NCI-H526 (cell line): ENCODE results near the gene PGM1.

Experiments
- DNase-seq, 2 experiments: peaks; one replicate each; lab custom pipeline; 2025; lab: John Stamatoyannopoulos, UW

The PGM1 gene

DNA sequence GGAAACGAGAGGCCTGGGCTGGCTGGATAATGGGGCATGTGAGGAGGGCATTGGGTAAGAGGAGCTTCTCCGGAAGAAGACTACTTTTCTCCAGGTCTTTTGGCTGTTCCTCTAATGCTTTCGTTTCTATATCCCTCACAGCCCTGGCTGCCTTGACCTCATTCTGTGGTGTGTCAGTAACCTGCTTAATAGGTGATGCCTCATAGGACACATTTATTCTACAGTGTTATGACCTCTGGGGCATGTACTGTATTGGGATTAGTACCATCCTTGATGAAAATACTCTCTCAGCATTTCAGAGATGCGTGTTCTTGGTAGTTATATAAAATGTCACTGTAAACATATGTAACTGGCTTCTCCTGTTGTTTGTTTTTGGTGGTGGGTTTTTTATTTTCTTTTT is 40.1 kb downstream of the PGM1 start:
- no peak for DNase-seq

DNA sequence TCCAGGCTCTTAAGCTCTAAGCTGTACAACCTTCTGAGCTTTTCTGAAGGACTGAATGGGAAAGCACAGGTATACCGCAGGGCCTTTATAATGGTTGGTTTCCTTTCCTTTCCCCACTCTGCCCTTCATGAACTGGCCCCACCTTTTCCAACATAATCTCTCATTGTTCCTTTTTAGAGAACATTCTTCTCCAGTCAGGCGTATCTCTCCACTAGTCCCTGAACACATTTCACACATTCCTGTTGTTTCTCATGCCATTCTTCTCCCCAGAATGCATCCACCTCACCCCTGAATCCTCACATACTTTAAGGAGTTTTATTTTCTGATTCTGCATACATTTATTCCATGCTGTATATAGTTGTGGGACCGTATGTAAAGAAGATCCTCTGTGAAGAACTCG is 41.3 kb downstream of the PGM1 start:
- no peak for DNase-seq

DNA sequence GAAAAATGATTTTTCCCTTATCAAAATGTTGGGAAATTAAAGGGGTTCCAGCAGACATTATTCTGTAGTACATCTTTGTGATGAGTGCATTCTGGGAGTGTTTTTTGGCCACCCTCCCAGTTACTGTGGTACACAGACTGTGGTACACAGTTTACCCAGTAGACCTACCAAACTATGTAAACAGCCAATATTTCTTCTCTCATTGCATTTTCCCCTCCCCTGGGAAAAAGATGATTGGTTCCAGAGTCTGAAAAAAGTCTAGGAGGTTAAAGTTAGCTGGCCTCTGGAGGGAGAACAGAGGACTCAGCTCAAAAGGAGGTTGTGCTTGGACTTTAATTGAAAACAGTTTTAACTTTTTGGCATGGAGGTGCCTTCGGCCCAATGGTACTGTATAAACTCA is 42.5 kb downstream of the PGM1 start:
- no peak for DNase-seq

DNA sequence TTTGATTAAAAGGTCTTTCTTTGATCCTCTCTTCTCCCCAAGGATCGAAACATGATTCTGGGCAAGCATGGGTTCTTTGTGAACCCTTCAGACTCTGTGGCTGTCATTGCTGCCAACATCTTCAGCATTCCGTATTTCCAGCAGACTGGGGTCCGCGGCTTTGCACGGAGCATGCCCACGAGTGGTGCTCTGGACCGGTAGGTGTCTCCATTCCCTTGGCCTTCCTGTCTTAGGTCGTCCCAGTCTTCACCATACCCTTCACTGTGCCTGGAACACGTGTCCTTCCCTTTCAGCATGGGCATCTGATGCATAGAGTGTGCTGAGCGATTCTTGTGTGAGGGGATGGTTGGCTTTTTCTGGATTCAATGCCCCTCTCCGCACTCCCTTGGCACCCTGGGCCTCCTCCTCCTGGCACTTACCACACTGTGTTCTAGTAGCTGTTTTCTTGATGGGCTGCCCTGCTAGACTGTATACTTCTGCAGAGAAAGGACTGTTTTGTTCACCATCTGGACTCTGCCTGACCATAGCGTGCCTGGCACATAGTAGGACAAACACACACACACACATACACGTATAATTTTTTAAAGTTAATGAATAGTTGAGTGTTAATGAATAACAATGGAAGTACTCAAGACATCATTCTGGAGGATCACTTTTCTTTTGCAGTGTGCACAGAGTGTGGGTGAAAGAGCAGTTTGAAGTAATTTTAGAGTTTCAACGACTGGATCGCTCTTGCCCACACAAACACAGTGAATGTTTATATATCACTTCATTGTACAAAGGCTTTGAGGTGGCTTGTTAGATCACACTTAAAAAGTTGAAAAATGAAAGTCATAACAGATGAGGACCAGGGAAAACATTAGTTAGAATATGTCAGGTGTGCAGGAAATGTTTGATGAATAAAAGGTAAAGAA is 43.2 kb downstream of the PGM1 start:
- no peak for DNase-seq

DNA sequence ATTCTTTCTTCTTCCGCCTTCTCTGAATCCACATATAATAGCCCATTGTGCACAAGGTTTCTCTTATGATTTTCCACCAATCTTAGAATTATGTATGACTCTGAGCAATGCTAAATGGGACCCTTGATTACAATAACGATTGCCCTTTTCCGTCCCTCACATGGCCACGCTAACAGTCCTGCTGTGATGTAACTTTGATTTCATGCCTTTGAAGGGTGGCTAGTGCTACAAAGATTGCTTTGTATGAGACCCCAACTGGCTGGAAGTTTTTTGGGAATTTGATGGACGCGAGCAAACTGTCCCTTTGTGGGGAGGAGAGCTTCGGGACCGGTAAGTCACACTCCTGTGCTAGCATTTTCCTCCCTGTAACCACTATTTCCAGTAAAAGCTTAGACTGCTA is 45.3 kb downstream of the PGM1 start:
- DNase-seq = no peak

DNA sequence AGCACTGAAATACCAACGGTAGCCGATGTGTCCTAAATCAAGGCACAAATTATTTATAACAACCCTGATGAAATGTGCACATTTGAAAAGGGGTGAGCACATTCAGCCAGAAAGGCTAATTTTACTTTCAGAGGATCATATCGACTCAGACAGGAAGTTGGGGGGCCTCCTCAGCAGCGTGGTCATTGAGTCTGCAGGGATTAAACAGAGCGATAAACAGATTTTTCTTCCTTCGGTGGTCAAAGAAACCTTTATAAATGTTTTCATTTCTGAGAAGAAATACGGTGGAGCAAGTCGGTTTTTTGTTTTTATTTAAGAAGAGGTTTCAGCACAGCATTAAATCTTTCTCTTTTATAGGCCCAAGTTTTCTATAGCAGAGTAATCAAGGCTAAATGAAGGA is 45.7 kb downstream of the PGM1 start:
- no peak for DNase-seq

DNA sequence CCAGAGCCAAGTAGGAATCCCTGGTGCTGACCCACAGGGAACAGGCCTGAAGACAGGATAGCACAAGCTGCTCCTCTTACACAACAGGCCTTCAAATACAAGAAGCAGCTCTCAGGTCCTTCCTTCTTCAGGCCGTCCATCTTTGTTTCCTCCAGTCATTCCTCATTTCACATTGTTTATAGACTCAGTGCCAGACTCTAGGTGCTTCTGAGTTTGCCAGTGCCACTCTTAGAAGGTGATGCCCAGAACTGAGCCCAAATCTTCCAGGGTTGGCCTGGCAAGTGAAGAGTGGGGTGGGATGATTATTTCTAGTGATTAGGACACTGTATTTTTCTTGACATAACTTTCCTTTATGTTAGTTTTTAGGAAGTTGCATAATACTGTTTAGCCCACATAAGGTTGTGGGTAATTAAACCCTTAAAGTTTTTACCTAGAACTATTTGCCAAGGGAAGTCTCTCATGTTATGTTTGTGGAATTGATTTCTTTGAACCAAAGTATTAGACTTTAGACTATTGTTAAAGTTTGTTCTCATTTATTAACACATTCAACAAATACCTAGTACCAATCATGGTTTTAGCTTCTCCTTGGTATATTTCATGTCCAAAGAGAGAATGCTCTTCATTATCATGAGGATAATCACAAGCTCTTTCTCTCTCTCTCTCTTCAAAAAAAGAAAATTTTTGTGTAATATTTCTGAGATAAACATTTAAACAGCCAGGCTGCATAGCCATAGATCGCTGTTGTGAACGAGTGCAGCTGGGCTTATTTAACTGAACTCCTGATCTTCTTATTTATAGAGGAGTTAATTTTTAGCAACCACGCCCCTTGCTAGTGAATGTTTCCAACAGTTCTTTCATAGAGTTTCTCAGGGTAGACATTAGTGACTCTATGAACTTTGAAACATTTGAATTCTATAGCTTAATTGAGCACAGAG is 47.7 kb downstream of the PGM1 start:
- no peak for DNase-seq

DNA sequence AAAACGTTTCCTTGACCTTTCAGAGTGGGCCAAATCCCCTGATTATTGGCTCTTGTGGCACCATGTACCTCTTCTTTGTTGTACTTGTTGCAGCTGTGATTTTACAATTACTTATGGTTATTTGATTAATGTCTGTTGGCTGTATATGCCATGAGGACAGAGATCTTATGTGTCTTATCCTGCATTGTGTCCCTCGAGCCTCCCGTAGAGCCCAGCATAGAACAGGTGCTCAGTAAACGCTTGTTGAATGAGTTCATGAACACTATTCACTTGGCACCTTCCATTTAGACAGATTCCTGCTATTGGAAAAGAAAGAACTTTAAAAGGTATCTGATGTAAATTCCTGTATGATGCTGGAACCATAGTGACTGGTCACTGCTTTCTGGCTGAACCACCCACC is 48.4 kb downstream of the PGM1 start:
- no peak for DNase-seq

DNA sequence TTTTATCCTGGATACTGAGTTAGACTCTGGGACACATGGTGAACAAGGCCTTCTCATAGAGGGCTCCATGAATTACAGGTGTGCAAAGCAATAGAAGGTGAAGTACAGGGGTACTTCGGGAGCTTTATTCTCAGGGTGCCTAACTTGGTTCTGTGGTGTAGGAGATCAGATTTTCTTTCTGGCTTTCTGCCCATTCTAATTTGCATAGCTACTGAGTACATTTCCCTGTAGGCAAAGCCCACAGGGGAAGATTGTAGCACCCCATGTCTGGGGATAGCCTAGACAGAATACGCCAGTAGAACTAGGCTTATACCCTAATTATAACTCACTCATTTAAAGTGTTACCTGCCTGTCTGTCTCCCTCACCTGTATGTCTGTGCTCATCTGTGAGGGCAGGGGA is 49.7 kb downstream of the PGM1 start:
- DNase-seq = no peak

DNA sequence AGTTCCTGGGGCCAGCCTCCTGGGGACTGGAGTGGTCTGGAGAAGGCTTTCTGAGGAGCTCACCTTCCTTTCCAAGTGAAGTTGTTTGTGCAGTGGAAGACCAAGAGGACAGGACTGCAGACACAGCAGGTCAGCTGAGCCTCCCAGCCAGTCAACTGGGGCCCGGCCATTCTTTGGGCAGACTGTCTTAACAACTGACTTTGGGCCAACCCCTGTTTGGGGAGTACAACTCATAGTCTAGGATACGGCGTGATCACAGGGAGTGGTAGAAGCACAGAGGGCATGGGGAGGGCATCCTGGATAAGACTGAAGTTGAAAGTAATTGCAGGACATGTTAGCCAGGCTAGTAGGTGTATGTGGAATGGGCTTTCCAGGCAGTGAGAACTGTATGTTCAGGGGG is 50.3 kb downstream of the PGM1 start:
- DNase-seq = no peak

DNA sequence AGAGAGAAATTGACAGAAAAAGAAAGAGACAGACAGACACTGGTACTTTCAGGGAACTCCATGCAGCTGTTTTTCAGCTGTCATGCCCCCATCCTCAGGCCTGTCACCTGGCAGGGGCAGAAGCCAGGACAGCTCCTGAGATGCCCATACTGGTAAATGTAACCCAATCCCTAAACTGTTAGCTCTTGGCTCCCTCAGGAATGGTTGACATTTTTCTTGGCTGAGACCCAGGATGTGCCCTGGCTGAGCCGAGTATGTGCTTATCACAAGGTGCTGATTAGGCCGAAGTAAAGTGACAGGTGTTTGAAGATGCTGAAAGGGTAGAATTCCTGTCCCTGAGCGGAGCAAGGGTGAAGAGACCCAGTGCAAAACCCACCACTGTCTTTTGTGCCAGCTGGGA is 50.7 kb downstream of the PGM1 start:
- DNase-seq = no peak

DNA sequence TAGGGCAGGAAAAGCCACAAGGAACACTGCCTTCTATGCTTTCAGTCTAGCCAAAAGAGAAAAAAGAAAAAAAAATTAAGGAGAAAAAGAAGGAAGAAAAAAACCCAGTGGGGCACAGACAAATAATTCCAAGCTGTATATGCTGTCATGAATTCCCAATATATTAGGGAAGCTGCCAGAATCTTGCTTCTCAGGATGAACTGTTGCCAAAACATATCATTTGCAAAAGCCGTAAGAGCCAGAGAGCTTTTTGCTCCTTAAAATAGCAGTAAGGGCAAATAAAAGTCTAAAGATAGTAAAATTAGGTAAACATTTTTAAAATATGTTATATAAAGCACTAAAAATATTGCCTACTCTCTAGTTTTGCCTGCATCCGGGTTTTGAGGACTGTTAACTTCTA is 52.1 kb downstream of the PGM1 start:
- DNase-seq = no peak

DNA sequence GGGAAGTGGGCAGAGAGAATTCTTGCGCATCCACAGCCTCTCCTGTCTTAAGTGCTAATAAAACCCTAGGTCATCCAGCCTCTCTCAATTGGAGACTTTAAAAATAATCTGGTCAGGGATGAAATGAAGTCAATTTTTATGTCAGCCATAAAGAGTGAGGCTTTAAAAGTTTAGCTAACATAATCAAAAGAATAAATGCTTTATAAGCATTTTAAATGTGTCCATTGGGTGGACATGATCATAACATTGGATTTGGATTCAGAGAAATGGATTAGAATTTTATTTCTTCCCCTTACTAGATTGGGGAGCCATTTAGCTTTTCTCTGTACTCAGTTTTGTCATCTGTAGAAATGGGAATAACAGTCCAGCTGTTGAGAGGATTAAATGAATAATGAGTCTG is 55.5 kb downstream of the PGM1 start:
- DNase-seq = no peak

DNA sequence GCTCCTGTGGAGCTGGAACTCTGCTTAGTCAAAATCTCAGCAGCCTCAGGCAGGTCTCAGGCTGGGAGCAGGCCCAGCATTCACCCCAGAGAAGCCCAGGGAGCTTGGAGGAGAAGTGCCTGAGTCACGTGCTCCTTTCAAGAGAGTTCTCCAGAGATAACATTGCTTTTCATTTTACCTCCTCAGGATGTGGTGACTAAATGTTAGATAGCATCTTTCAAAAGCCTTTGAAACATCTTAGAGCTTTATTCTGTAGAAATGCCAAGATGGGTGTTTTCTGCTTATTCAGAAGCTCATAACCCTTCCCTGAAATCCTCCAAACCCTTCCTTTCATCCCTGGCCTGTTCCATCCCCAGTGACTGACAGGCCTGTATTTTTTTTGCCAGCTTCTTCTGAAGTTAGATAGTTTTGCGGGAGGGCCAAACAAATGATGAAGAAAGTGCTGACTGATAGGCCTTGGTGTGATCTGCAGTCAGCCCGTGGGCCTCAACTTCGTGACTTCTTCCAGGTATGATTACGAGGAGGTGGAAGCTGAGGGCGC is 58.0 kb downstream of the PGM1 start:
- DNase-seq = no peak

DNA sequence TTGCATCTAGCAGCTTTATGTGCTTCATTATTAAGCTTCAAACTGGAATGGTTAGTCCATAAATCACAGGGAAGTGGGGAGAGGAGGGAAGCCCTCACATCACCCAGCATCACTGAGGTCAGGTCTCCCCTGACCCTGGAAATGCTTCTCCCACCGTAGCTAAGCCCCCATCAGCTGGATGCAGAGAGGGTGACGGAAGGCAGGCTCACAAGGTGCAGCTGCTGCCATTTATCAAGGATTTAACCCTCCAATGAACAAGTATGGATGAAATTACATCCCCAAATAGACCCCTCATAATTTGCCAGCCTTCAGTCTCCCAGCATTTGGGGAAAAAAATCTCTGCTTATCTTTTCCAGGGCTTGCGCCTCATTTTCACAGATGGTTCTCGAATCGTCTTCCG is 60.8 kb downstream of the PGM1 start:
- no peak for DNase-seq

DNA sequence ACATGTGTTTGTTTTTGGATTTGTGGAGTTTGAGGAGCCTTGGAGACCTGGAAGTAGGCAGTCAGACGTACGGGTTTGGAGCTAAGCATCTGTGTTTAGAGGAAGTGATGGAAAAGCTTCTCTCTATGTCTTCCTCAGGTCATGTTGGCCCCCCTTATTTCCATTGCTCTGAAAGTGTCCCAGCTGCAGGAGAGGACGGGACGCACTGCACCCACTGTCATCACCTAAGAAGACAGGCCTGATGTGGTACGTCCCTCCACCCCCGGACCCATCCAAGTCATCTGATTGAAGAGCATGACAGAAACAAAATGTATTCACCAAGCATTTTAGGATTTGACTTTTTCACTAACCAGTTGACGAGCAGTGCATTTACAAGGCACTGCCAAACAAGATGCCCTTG is 66.2 kb downstream of the PGM1 start:
- no peak for DNase-seq

DNA sequence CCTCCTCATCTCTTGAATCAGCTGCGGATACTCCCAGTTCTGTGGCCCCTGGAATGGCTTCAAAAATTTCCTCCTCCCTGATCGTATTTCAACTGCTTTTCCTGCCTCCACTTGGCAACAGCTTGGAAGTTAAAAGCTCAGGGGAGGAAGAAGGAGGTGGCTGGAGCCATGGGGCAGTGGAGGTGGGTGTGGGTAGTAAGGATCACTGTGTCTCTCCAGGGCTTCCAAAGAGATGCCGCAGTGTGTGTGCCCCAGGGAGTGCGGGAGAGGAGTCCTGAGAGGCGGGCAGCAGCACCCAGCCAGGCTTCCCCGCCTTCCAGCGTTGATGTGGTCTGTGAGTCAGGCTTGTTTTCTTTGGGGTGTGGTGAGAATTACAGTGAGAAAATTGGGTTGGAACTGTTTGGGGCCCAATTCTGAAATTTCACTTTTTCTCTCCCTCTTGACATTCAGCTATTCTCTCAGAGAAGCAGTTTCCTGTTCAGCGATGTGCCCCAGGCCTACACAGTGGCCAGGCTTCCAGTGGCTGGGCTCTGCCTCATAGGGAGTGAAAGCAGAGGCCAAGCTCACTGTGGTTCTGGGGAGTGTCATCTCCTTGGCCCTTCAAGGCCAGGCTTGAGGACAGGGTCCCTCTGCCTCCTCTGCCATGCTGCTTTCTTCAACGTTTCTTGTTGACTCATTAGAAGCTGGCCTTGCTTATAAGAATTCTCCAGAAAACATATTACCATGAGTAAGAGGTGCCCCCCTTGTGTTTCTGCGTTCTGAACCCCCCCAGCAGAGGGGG is 69.0 kb downstream of the PGM1 start:
- DNase-seq = no peak

DNA sequence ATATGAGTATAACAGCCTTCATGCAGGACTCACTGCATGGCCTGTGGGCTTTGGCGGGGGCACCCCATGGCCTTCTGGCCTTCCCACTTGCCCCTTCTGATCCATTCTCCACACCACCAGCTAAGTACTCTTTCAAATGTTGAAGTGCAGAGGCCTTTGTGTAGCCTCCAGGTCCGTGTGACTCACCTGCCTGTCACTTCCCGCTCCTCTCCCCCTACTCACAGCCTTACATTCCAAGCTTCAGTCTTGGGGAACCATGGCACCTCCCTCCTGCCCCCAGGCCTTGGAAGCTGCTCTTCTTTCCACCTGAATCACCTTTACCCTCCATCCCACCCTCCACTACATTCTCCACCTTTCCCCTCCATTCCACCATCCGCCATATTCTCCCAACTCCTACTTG is 69.6 kb downstream of the PGM1 start:
- DNase-seq = no peak

DNA sequence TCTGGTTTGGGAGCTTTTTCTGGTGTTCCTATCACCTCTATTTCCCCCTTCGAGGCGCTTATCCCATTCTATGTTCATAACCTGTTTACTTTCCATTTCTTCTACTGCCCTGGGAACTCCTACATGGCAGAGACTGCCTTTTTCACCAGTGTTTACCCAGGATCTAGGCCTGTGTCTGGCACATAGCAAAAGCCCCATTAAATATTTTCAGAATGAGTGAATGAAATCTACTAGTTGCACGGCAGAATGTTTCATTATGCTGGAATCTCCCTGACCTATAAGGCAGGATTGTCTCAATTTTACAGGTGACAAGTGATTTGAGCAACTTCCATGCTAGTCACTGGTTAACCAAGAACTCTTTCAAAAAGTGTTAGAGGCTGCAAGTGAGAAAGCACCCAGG is 70.1 kb downstream of the PGM1 start:
- DNase-seq = no peak

DNA sequence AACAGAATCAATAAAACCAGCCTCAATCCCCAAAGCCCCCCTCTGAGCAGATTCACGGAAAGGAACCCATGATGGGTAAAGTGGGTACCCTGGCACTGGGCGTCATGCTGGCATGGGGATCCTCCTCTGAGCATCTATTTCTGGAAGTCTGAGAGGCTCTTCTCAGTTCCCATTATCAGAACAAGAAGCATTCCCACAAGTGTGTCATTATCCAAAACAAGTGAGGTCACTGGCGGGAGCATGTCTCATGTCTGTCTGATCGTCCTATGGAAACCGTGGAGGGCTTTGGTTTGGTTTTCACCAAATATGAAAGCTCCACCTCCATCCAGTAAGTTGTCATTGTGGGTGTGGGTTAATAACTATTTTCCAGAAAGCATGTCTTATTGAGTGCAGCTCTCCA is 70.7 kb downstream of the PGM1 start:
- no peak for DNase-seq

DNA sequence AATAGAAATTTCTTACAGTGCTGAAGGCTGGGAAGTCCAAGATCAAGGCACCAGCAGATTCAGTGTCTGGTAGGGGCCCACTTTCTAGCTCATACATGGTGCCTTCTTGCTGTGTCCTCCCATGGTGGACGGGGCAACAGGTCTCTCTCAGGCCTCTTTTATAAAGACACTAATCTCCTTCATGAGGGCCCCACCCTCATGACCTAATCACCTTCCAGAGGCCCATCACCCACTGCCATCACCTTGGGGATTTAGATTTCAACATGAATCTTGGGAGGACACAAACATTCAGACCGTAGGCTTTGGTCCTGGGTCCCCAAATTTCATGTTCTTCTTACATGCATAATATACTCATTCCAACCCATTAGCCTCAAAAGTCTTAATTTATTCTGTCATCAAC is 71.5 kb downstream of the PGM1 start:
- DNase-seq = no peak

DNA sequence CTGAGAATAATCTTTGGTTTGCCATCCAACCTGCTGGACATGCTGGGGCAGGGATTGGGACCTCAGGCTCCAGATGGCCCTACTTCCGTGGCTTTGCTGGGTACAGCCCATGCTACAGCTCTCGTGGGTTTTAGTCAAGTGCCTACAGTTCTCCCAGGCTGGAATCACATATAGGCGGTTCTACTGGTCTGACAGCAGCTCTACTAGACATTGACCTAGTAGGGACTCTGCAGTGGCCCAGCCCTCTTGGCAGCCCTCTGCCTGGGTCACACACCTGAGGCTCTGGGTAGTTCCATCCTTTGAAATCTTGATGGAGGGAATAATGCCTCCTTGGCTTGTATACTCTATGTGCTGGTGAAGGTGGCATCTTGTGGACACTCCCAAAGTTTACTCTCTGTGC is 72.2 kb downstream of the PGM1 start:
- no peak for DNase-seq
